GM18505 (cell line): Measurements from ENCODE around the gene SMC6.

Experiments
- ATAC-seq: cut with Tn5 transposase; IDR thresholded peaks from one replicate; pipeline ENCODE4 v1.9.1; 2021; ENCODE audit not compliant: unreplicated experiment
- POLR2A ChIP-seq: IDR thresholded peaks from 4 replicates; pipeline ENCODE4 v1.6.1; 2011; ENCODE audit warnings: borderline replicate concordance; ENCODE audit not compliant: insufficient read depth, insufficient read length; ENCODE audit errors: extremely low read depth

Gene SMC6

DNA sequence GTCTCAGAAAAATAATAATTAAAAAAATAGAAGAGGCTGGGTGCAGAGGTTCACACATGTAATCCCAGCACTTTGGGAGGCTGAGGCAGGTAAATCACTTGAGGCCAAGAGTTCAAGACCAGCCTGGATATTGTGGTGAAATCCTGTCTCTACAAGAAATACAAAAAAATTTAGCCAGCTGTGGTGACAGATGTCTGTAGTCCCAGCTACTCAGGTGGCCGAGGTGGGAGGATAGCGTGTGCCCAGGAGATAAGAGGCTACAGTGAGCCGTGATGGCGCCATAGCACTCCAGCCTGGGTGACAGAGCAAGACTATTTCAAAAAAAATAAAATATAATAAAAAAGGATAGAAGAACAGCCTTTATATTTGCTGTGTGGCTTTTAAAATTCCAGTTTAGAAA is 35.9 kb downstream of the SMC6 start:
- TF ChIP-seq POLR2A = no peak

DNA sequence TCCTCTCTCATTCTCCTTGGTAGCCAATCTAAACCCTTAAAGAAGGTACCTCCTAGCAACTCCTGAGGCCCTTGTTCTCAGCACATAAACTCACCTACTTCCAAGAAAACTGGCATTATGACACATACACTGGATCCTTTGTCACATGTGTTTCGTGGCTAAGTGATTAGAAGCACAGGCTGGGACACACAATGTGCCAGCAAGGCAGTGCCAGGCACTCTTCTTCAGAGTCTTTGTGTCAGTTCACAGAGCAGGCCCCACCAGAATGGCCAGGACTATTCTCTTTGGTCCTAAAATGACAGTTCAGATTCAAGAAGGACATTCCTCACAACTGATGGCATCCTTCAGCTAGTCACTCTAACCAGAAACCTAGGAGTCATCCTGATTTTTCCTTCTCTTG is 40.3 kb downstream of the SMC6 start:
- no peak for TF ChIP-seq POLR2A
- ATAC-seq = no peak

More for the DNA sequence above, 35.9 kb downstream of the SMC6 start:
- no peak for ATAC-seq

DNA sequence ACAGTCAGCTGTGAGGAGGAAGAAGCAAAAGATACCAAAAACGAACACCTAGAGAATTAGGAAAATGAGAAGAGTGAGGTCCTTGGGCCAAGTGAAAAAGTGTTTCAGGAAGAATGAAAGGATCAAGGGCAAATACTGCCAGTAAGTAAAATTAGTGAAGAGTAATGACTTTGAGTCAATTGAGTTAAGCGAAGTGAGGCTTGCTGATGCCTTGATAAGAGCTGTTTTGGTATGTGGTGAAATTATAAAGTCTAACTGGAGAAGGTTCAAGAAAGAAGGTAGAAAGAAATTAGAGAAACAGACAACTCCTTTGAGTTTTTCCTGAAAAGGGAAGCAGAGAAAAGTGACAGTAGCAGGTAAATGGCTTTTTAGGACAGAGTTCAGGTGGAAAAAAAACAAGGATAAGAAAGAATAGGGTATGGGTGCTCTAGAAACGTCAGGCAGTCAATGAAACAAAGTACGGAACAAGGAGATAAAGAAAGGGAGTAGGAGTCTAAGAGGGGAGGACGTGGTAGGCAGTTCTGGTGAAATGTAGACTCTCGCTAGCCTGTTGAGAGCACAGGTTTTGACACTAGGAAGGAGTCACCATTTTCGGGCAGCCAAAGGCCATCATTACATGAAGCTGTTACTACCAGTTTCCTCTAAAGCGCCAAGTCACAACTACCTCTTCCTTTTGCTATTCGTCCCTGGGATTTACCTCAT is 42.9 kb downstream of the SMC6 start:
- no peak for TF ChIP-seq POLR2A
- no peak for ATAC-seq

DNA sequence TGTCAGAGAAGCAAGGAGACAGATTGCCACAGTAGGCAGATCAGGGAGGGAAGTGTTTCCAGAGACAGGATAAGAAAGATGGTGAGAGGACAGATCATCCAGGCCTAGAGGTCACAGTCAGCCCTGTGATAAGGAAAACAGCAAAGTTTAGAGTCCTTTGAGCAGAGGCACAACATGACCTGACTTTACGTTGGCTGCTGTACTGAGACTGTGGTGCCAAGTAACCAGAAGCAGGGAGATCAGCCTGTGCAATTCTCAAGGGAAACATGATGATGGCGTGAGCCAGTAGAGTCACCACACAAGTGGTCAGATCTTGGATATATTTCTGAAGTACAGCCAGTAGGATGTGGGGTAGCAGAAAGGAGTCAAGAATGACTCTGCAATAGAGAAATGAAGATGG is 43.7 kb downstream of the SMC6 start:
- TF ChIP-seq POLR2A = no peak
- no peak for ATAC-seq

DNA sequence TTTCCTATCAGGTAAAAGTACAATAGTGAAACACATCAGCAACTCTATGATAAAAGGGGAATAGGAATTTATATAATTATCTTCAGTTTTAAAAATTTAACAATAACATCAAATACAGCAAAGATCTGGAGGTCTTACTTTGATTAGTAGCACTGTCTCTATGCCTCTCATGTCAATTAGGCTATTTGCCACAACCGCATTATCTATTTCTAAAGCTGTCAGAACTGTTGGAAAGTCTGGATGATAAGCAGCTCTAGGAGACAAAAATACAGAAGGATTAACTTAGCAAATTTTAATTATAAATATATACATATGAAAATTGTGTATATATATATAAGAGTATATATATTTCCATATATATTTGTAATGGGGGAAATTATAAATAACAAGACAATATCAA is 45.1 kb downstream of the SMC6 start:
- ATAC-seq = no peak
- no peak for TF ChIP-seq POLR2A

DNA sequence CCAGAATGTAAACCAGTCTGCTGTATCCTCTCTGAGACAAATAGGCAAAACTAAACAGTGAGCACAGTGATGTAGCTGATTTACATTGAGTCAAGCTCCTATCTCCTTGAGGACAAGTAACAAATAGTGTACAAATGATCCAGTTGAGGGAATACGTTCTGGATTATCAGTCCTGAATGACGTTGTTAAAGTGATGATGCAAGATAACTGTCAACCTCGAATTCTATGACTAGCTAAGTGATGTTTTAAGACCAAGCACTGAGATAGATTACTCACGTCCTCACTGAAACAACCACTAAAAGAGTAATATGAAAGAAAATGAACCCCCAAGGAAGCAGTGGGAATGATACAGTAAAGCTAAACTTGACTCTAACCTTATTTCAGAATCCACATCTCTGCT is 46.8 kb downstream of the SMC6 start:
- ATAC-seq = no peak
- no peak for TF ChIP-seq POLR2A

DNA sequence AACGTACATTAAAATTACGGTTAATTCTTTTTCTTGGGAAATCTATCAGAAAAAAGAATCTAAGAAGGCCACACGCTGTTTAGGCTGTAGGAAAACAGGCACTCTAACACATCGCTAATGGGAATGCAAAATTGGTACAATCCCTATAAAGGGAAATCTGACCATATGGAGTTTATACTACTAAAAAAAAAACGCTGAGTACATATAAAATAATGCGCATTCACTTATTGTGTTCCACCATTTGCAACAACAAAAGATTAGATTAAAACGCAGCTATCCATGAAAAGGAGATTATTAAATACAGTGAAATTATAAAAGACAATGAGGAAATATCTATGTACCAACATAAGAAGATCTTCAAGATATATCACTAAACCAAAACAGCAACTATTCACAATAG is 62.8 kb downstream of the SMC6 start:
- no peak for TF ChIP-seq POLR2A
- no peak for ATAC-seq

DNA sequence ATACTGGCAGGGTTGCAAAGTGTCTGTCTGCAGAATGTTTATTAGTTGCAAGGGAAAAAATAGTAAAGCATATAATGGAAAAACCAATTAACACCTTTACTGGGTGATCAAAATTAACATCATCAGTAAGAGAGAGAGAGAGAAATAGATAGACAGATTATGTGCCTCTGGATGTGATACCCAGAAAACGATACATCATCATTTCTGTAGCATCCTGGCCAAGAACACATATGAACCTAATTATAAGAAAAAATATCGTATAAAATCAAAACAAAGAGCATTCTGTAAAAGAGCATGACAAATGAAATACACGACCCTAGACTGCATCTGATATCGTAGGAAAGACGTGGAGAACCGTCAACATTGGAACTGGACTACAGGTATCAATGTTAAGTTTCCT is 64.6 kb downstream of the SMC6 start:
- no peak for TF ChIP-seq POLR2A
- ATAC-seq = no peak

DNA sequence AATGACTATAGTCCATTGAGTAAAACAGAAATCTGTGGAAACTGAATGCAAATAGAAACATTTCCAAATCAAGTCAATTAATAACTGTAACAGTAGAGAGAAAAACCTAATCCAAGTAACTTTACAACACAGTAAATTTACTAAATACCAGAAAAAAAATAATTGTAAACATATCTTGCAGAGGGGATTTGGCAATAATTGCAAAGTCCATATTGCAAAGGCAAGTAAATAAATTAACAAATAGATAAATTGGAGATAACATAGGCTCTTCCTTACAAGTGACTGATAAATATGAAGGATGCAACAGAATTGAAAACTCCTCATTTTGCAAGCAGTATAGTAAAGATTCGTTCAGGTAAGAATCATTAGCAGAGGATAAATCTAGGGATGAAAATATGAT is 65.0 kb downstream of the SMC6 start:
- ATAC-seq = no peak
- no peak for TF ChIP-seq POLR2A

DNA sequence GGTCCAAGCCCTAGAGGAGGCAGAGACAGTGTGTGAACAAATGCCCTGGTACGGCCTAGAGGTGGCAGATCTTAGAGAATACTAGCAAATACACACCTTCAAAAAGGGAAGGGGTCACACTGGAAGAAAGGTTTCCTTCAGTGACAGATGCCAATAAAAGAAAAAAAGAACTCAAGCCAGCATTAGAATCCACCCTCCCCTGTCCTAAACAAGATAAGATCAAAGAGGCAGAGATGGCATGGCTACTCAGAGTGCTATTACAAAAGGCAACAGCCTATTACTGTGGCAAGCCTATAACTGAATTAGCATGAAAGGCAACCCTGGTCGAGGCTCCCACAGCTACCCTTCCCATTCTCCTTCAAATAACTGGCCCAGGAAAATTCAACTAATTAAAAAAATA is 69.6 kb downstream of the SMC6 start:
- ATAC-seq = no peak
- TF ChIP-seq POLR2A = no peak

DNA sequence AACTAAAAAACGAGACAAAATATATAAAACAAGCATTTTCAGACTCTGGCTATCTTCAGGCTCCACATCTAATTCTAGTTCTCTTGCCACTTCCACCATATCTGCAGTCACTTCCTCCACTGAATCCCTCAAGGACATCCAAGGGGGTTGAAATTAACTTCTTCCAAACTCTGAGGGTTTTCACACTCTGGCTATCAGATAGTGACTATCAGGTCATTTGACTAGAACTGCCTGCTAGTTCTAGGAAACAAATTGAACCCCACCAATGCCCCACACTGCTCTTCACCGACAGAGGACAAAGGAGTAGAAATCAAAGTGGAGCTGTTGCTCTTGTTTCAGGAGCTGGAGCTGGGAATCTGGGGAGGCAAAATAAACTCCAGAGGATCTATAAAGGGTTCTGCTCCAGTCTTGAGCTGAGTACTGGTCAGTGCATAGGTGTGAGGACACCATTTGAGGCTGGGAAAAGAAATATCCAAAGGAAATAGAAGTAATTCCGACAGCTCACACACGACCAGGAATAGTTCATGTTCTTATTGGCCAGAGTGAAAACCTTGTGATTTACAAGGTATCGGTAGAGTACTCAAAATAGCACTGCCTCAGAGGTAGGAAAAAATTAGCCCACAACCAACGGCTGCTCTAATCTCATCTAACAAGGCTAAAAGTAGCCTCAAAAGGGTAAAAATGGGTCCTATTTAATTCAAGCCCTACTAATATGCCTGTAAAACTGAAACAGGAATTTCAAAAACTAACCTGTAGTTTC is 71.3 kb downstream of the SMC6 start:
- no peak for ATAC-seq

DNA sequence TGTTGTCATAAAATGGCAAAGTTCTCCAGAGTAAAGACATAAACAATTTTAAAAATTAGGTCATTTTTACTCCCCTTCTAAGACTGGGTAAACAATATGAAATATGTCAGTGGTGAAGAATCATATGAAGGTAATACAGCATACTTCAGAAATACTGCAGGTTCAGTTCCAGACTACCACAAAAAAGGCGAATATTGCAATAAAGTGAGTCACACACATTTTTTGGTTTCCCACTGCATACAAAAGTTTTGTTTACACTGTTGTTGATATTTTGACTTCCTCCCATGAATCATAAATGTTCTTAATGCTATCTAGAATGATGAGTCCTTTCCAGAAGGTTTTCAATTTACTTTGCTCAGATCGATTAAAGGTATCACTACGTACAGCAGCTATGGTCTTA is 73.5 kb downstream of the SMC6 start:
- no peak for TF ChIP-seq POLR2A
- no peak for ATAC-seq

More for the DNA sequence above, 71.3 kb downstream of the SMC6 start:
- TF ChIP-seq POLR2A = no peak

DNA sequence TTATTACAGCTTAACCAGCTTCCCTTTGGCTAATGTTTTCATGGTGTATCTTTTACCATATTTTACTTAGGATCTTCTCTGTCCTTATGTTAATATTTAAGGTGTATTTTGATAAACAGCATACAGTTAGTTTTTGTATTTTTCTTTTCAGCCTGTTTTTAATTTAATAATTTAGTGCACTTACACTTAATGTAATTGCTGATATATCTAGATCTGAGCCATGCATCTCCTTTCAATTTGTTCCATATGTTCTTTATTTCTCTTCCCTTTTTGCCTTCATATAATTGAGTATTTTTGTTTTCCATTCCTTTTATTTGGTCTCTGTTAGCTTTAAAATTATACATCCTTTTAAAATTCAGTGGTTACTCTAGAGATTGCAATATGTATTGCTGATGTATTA is 78.8 kb downstream of the SMC6 start:
- TF ChIP-seq POLR2A = no peak
- ATAC-seq = no peak

DNA sequence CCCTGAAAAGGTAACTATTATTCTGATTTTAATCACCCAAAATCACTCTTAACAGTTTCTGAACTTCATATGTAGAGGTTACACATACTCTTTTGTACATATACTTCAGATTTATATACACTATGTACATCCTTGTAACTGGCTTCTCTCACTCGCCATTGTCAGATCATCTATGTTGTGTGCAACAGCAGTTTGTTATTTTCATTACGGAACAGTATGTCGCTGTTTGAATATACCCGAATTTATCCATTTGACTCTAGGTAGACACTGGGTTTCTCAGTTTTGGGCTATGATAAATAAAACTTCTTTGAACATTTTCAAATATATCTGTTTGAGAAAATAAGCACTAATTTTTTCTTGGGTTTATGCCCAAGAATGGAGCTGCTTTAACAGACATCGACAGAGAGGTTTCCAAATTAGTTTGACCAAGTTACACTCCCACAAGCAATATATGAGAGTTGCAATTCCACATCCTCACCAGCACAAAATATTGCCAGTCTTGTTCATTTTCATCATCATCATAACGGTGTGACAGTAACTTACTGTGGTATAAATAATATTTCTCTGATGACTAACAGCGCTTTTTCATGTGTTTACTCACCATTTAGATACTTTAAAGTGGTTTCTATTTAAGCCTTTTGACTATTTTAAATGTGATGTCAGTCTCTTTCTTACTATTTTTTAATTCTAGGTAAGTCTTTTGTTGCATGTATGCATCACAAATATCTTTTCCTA is 80.9 kb downstream of the SMC6 start:
- no peak for TF ChIP-seq POLR2A
- no peak for ATAC-seq

DNA sequence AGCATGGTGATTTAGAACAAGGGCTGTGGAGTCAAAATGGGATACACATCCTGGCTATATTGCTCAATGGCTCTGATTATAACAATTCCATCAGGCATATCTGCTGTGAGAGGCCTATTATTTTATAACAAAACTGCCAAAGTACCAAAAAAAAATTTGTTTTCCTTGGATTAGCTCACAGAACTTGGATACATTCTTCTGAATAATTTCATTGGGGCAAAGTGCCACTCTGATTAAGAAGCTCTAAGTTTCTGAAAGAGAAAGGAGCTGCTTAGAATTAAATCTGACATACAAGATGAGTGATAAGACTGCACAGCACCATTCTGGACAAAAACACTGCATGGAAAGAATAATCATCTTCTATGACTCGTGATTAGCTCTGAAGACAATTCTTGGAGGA is 85.7 kb downstream of the SMC6 start:
- no peak for TF ChIP-seq POLR2A
- ATAC-seq = no peak

DNA sequence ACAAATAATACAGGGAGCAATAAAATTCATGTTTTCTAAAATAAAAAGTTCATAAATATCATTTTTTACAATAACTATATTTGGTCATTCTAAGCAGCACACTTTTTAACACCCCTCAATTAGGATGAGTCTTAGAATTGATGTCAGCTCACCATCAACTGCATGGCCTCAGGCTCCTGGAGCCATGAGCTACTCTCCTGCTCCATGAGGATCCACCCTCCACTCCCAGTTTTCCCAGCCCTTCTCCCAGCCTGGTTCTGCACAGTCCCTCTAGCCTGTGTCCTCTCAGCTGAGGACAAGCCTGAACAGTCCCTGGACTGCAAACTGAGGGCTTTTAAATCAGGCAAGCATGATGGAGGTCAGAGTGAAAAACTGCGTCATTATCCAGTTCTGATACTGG is 89.1 kb downstream of the SMC6 start:
- no peak for ATAC-seq

More for the DNA sequence above, 89.1 kb downstream of the SMC6 start:
- TF ChIP-seq POLR2A = no peak
